GM21360 (cell line): ENCODE results near the gene C1QTNF12.
A peak's percentile ranks its signal among the peaks of the same experiment; 100 is the strongest.
"Not testable (repeated sequence)": the region's sequence is repeated elsewhere in the genome, so short reads cannot be mapped to it uniquely, and the experiment has no call there.

Experiments
- ATAC-seq: cut with Tn5 transposase; IDR thresholded peaks from one replicate; pipeline ENCODE4 v1.9.1; 2021; ENCODE audit warnings: mild to moderate bottlenecking, moderate library complexity; ENCODE audit not compliant: unreplicated experiment

Gene C1QTNF12

DNA sequence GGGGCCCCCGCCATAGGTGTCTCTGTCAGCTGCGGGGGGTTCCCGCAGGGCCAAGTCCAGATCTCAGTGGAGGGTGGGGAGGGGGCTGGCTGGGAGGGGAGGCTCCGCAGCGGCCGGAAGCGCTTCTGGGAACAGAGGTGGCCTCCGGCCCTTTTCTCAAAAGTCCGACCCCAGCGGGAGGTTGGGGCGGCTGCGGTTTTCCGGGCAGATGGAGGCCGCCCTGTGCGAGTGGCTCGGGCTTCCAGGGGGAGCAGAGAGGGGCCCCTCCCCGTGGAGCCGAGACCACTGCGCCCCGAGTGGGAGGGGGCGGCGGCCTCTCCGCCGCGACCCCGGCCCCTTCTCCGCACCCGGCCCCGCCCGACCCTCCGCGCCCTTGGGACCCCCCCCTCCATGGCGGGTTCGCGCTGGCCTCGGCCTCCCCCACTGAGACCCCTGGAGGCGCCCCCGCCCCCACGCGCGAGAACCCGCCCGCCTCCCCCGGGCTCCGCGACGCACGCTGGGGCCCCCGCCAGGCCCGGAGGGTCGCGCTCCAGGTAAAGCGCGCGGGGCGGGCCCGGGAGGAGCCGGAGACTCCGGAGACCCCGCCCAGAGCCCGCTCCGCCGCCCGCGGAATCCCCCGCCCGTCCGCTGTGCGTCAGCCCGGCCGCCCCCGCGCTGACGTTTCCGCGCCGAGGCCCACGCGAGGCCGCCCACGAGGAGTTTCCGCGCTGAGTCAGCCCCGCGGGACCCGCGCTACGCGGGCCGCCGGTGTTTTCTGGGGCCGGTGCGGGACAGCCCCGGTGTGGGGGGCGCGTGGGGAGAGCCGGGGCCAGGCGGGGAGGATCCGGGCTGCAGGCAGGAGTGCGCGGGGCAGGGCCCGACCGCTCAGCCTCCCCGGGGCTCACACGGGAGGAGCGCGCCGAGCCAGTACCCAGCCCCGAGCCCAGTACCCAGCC, 45.4 kb downstream of the C1QTNF12 start:
- ATAC-seq: peak; percentile 54

DNA sequence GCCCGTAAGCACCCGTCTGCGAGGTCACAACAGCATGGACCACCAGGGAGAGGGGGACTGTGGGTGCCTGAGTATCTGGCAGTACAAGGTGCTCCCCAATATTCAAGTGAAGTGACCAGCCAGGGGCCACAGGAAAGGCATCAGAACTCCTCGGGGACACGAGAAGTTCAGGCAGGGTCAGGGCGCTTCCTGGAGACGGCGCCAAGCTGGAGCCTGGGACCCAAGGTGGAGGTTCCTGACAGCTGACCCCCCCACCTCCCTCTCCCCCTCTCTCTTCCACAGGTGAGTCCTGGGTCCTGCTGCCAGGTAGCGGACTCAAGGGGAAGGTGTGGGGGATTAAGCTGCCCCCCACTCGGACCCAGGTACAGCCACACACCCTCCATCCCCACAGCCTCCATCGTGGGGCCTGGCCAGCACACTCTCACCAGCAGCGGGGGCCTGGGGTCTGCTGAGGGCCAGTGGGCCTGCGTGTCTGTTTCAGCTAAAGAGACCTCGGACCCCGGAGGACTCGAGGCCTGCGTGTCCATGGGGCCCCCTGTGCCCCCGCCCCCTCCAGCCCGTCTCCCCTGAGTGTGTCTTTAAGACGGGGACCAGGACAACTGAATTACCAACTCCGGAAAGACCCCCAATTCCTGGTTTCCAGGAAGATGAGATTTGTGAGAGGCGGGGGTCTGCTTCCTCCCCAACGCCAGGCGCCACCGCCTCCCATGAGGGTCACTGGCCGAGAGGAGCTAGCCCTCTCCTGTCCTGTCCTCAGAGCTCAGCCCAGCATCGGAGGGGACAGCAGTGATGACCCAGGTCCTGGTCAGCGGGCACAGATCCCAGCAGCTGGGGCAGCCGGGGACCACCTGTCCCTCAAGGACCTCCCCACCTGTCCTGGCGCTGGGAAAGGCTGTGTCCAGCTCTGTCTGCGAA, 46.3 kb downstream of the C1QTNF12 start:
- no peak for ATAC-seq

DNA sequence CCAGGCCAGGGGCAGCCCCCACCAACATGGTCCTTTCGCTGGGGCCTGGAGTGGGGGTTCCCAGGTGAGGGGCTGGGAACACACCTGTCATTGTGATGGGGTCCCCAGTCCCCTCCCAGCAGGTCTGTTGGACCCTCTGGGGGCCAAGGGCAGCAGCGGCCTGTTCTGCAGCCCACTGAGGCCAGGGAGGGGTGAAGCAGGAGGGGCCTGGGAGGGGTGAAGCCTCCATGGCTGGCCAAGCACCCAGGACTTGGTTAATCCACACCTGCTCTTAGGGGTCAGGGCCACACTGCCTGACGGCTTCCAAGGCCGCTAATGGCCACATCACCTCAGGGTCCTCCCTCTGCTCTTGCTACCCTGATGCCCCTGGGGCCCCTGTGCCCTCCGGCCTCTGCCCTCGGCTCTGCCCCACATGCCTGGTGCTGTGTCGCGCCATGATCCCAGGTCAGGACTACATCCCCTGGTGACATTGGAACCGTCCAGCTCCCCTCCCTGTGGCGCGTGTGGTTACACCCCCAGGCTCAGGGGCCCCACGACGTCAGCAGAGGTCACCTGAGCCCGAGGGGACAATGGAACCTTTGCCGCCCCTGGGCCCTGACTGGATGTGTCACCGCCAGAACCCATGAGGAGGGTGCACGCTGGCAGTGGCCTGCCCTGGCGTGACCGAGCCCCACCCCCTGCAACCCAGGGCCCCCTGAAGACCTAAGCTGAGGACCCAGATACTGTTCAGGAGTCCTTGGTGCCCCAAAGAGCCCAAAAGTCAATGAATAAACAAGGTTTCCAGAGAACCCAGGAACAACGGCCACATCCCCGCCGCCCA, 47.2 kb downstream of the C1QTNF12 start:
- ATAC-seq: no peak

DNA sequence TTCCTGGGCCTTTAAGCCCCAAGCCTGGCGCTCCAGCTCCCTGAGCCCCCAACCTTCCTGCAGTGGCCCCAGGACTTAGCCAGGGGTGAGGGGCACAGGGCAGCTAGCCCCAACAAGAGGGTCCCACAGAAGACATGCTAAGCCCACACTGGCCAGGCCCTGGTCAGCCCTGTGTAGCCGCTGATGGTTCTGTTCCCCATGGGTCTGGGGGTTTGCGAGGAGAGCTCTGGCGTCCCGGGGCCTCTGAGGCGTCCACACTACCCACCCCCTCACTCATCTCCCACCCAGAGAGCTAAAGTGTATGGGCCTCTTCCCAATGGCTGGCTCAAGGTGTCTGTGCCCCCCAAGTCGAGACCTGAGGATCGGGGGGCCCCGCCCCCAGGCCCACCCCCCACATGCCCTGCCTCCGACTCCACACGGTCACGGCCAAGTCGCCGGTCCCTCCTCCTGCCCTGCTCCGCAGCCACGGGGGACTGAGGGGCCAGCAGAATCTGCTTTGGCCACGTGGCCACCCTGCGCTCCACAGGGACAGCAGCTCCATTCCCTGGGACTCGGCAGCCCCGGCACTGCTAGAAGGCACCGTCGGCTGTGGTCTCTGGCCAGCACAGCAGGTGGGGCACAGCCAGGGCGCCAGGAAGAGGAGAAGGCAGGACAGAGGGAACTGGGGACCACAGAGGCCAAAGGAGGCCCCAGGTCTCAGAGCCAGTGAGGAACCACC, 47.9 kb downstream of the C1QTNF12 start:
- ATAC-seq: no peak

DNA sequence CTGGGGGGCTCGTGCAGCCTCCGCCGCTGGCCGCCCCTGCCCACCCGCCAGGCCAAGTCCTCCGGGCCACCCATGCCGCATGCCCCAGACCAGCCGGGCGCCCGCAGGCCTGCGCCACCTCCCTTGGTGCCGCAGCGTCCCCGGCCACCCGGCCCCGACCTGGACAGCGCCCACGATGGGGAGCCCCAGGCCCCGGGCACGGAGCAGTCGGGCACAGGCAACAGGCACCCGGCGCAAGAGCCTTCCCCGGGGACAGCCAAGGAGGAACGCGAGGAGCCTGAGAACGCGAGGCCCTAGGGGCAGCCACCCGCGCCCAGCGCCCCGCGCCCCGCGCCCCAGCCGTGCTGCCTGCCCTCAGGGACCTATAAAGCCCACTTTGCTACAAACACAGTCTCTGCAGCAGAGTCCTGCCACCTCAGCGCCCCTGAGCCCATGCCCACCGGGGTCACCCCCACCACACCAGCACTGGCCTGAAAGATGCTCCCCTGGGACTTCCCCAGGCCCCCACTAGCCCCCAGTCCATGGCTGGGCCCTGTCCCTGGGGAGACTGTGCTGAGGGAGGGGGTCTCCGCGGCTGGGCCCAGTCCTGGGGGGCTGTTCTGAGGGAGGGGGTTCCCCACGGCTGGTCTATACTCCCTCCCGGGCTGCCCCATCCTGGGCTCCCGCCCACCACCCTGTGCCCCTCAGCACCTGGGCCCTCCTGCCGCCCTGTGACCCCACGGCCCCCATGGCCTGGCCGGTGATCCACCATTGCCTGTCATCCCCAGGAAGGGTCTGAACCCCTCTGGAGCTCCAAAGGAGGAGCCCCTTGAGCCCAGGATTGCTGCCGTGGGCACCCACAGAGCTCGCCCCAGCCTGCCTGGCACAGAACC, 48.7 kb downstream of the C1QTNF12 start:
- ATAC-seq: no peak

DNA sequence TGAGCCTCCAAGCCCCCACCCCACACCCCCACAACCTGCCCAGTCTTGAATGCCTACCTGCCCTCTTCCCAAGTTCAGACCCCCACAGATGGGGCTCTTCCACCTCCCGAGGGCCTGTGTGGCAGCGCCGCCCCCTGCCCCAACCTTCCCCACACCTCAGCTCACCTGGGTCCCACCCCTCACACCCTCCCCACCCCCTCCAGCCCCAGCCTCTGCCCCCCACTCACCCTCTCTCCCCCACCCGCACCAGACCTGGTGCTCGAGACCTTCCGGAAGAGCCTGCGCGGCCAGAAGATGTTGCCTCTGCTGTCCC, 49.4 kb downstream of the C1QTNF12 start:
- no peak for ATAC-seq

DNA sequence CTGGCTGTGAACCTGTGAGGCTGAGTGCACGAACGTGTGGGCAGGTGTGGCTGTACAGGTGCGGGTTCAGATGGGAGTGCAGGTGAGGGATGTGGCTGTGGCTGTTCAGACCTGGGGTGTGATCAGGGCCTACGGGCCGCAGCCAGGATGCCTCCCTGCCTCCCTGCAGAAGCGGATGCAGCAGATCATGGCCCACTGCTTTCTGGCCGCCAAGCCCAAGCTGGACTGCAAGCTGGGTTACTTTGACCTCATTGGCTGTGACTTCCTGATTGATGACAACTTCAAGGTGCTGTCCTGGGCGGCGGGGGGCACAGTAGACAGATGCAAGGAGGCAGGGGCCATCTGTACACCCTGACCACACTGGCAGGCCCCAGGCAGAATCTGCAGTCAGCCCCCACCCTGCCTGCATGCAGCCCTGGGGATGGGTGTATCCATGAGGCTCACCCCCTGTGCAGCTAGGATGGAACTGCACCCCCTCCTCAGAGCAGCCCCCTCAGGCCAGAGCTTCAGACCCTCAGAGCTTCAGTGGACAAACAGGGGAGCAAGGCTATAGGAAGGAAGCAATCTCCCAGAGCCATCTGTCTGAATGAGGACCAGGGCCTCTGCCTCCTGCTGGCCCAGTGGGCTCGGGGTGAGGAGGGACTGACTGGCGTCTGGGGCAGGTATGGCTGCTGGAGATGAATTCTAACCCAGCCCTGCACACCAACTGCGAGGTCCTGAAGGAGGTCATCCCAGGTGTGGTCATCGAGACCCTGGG, 49.9 kb downstream of the C1QTNF12 start:
- ATAC-seq: no peak

DNA sequence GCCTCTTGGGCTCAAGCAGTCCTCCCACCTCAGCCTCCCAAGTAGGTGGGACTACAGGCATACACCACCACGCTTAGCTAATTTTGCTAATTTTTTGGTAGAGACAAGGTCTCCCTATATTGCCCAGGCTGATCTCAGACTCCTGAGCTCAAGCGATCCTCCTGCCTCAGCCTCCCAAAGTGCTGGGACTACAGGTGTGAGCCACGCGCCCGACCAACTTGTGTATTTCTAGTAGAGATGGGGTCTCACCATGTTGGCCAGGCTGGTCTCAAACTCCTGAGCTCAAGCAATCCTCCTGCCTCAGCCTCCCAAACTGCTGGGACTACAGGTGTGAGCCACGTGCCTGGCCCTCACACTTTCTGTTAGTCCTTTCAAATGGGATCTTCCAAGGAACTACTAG, 50.8 kb downstream of the C1QTNF12 start:
- ATAC-seq: not testable (repeated sequence)

DNA sequence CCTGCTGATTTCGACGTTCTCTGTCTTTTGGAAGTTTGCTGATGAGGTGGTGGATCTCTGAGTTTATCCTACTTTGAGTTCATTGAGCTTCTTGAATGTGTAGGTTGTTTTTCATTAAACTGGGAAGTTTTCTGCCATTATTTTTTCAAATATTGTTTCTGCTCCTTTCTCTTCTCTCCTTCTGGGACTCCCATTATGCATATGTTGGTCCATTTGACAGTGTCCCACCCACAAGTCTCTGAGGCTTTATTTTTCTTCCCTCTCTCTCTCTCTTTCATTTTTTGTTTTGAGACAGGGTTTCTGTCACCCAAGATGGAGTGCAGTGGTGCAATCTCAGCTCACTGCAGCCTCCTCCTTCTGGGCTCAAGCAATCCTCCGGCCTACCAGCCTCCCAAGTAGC, 51.8 kb downstream of the C1QTNF12 start:
- no peak for ATAC-seq
